B cell (primary cell): ENCODE measurements around the gene TRPM2. TPM values are rescaled to one million over a fixed set of nuclear protein-coding genes. Genes with fewer than 3 reads are reported as not detected.

Experiments used
- ATAC-seq: fragments of 200-7000 bp; cut with Tn5 transposase; one replicate; pipeline ENCODE4 v1.10.0; 2021; ENCODE audit warnings: low read depth, mild to moderate bottlenecking, moderate number of reproducible peaks, moderate library complexity
- CTCF ChIA-PET: fragments of 350-600 bp; sonication (Branson Sonifier 250); formaldehyde crosslinking; loops from one replicate; lab custom pipeline; 2021; ENCODE audit warnings: antibody characterized with exemption, inconsistent platforms; lab: Charles Lee
- POLR2A ChIA-PET: fragments of 350-600 bp; sonication (Branson Sonifier 250); formaldehyde crosslinking; loops from one replicate; lab custom pipeline; 2021; ENCODE audit warnings: antibody characterized with exemption; lab: Charles Lee
- DNase-seq: peaks from one replicate; pipeline ENCODE4 v3.0.0; 2013
- H2AFZ ChIP-seq: 2 replicates; pipeline ENCODE4 v1.6.1; 2012; ENCODE audit warnings: mild to moderate bottlenecking, low read depth, low read length; ENCODE audit not compliant: insufficient read depth, poor library complexity, severe bottlenecking
- H3K27ac ChIP-seq, 2 donors: 1 replicate in 1 of 2; 2 replicates in 1 of 2; pipeline ENCODE4 v1.5.1; 2012 to 2013; ENCODE audit warnings: low read length in 2 of 2, mild to moderate bottlenecking in 2 of 2, moderate library complexity in 1 of 2
- H3K27me3 ChIP-seq, 4 experiments: fragments of 200-600 bp in 1 of 4; sonication (generic) in 1 of 4; replicated peaks in 1 of 4; 1 replicate in 2 of 4; 2 replicates in 2 of 4; pipeline versions ENCODE4 v1.6.1 to v1.7.0; 2013 to 2016; ENCODE audit warnings: low read length in 3 of 4, mild to moderate bottlenecking in 2 of 4, mixed read lengths in 1 of 4, moderate library complexity in 1 of 4; ENCODE audit not compliant: insufficient read depth in 4 of 4, control insufficient read depth in 3 of 4; ENCODE audit errors: control extremely low read depth in 1 of 4
- H3K36me3 ChIP-seq, 2 experiments: replicated peaks in 1 of 2; 1 replicate in 1 of 2; 2 replicates in 1 of 2; pipeline versions ENCODE4 v1.6.1 to v1.7.1; 2013; ENCODE audit warnings: low read length in 1 of 2; ENCODE audit not compliant: insufficient read depth in 2 of 2, control insufficient read depth in 1 of 2; ENCODE audit errors: control extremely low read depth in 1 of 2, extremely low read depth in 1 of 2
- H3K4me1 ChIP-seq, 2 donors: fragments of 200-600 bp in 1 of 2; sonication (generic) in 1 of 2; 1 replicate in 1 of 2; 2 replicates in 1 of 2; pipeline versions ENCODE4 v1.5.1 to v1.6.1; 2013 to 2017; ENCODE audit warnings: low read length in 2 of 2; ENCODE audit not compliant: control insufficient read depth in 2 of 2, insufficient read depth in 2 of 2
- H3K4me2 ChIP-seq: replicated peaks from 2 replicates; pipeline ENCODE3; 2012; ENCODE audit warnings: mild to moderate bottlenecking, low read depth, low read length; ENCODE audit not compliant: poor library complexity, severe bottlenecking
- H3K4me3 ChIP-seq, 5 experiments: fragments of 200-600 bp in 1 of 5; sonication (generic) in 1 of 5; 1 replicate in 3 of 5; 2 replicates in 2 of 5; pipeline versions ENCODE4 v1.5.1 to v1.7.0; 2011 to 2016; ENCODE audit warnings: low read length in 4 of 5, mild to moderate bottlenecking in 4 of 5, low read depth in 2 of 5, control low read depth in 1 of 5, moderate library complexity in 1 of 5; ENCODE audit not compliant: insufficient read depth in 1 of 5; ENCODE audit errors: control extremely low read depth in 1 of 5, extremely low read depth in 1 of 5
- H3K79me2 ChIP-seq: fragments of 200-600 bp; sonication (generic); one replicate; pipeline ENCODE4 v1.6.0; 2016; ENCODE audit warnings: low read length; ENCODE audit not compliant: control insufficient read depth, insufficient read depth
- H3K9ac ChIP-seq: fragments of 200-600 bp; sonication (generic); 2 replicates; pipeline ENCODE4 v1.6.1; 2017; ENCODE audit warnings: mild to moderate bottlenecking, low read length, moderate library complexity
- H3K9me3 ChIP-seq, 3 donors: one replicate each; pipeline versions ENCODE4 v1.6.1 to v1.7.1; 2013; ENCODE audit warnings: low read length in 2 of 3; ENCODE audit not compliant: control insufficient read depth in 2 of 3, insufficient read depth in 1 of 3; ENCODE audit errors: control extremely low read depth in 1 of 3
- H4K20me1 ChIP-seq: 2 replicates; pipeline ENCODE4 v1.6.0; 2012; ENCODE audit warnings: mild to moderate bottlenecking, low read length; ENCODE audit not compliant: insufficient read depth, control insufficient read depth, poor library complexity, severe bottlenecking
- H3K27ac Mint-ChIP-seq: one replicate; pipeline ENCODE4 v1.8.0; 2021; ENCODE audit warnings: mixed read lengths
- H3K27me3 Mint-ChIP-seq: one replicate; pipeline ENCODE4 v1.8.0; 2021; ENCODE audit warnings: mixed read lengths
- H3K4me1 Mint-ChIP-seq: one replicate; pipeline ENCODE4 v1.8.0; 2021; ENCODE audit warnings: mixed read lengths
- H3K4me3 Mint-ChIP-seq: one replicate; pipeline ENCODE4 v1.8.0; 2021; ENCODE audit warnings: mixed read lengths
- H3K9me3 Mint-ChIP-seq: one replicate; pipeline ENCODE4 v1.8.0; 2022; ENCODE audit warnings: mixed read lengths; ENCODE audit not compliant: insufficient read depth
- EZH2 ChIP-seq: IDR thresholded peaks from 2 replicates; pipeline ENCODE4 v1.6.1; 2012; ENCODE audit warnings: borderline replicate concordance, low read depth, mild to moderate bottlenecking, moderate library complexity, low read length; ENCODE audit not compliant: insufficient read depth, poor library complexity, severe bottlenecking
- WGBS: methylation state at CpG from one replicate; pipeline ENCODE4 v1.1.5; 2013; ENCODE audit warnings: missing lambda C conversion rate; ENCODE audit not compliant: insufficient coverage; 5-methylcytosine and 5-hydroxymethylcytosine counted together
- intact Hi-C: fragments of 100-400 bp; cut with micrococcal nuclease; formaldehyde crosslinking; loops from one replicate; pipeline ENCODE4 v1.10.0; 2022
- polyA plus RNA-seq: library from polyadenylated mRNA; depleted of rRNA; stranded (reverse); fragments of >200 nt; gene quantifications from 2 replicates; pipeline ENCODE4 v1.2.3, GENCODE V29; 2012
- total RNA-seq, 2 donors: library from RNA; stranded (reverse); fragments of 120-200 nt in 1 of 2; gene quantifications; 1 replicate in 1 of 2; 2 replicates in 1 of 2; pipeline versions ENCODE4 v1.2.3 to v1.2.4, GENCODE V29; 2013 to 2022
- TF ChIP-seq, protein P1 (sequence below): fragments of 200-600 bp; IDR thresholded peaks from one replicate; pipeline ENCODE4 v1.8.0; 2022; ENCODE audit warnings: antibody characterized with exemption, mild to moderate bottlenecking

Gene TRPM2
- total and polyA plus RNA-seq, 2 donors (not counting 1 experiment from before 2014, with no cell fraction given) = 1.6 to 8.4 TPM

DNA sequence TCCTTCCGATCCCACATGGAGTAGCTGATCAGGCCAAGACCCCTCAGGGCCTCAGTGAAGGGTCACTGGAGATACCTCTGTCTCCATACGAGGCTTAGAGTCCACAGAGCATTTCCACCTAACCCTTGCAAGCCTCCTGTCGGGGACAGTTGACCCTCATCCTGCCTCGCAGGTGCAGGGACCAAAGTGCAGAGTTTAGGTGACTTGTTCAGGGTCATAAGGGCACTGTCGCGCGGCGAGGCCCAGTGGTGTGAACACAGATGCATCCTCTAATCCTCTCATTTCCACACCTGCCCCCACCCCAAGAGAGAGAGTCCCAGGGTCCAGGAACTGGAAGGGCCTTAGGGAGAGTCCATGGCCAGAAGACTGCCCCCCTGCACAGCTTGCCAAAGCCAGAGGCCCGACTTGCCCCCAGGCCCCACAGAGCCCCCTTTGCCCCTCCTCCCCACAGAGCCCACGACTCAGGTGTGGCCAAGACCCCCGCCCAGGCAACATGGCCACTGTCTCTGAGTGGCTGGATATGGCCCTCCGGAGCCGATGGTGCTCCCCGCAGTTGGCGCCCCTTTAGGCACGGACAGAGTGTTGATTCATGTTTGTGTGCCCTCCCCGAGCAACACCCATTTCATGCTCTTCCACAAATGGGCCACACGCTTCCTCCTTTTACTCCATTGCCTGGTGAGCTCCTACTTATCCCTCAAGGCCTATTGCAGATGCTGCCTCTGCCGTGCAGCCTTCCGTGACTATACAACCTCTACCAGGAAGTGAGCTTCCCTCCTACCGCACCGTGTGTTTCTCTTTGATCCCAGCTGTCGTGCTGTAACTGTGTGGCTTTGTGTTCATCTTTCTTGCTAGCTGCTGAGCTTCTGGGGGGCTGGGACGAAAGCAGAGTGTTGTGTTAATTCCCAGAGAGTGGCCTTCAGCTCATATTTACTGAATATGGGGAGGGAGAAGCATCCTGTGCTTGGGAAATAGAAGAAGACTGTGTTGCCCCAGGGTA, 1.7 kb downstream of the TRPM2 start:
- H3K4me1 ChIP-seq = peaks cover 47 to 48% of the 10 kb centered on the region in 2 donors
- Mint-ChIP-seq H3K4me1 (peaks cover 46% of the 10 kb centered on the region), H3K27me3 (peaks cover 3% of the 10 kb centered on the region), H3K27ac (peak overlapping the region; percentile 22), H3K4me3 (peak overlapping the region; percentile 87), H3K9me3 (no peaks in the 10 kb centered on the region)
- H3K27ac ChIP-seq = peak overlapping the region in 1 of 2 donors; percentile 22
- no peaks in the 10 kb centered on the region for H3K79me2 ChIP-seq
- H3K9ac ChIP-seq = peak overlapping the region; percentile 0
- DNase-seq (peak; percentile 36), ATAC-seq (peak; percentile 28)
- intact Hi-C loops = loop anchor here (10.0 kb wide), 1 partner anchor 130 kb away; no protein-coding TSS in a partner anchor
- peaks cover 0 to 12% (median 4%) of the 10 kb centered on the region in 4 experiments for H3K27me3 ChIP-seq
- TF ChIP-seq EZH2 = no peak
- TF ChIP-seq, protein P1, sequence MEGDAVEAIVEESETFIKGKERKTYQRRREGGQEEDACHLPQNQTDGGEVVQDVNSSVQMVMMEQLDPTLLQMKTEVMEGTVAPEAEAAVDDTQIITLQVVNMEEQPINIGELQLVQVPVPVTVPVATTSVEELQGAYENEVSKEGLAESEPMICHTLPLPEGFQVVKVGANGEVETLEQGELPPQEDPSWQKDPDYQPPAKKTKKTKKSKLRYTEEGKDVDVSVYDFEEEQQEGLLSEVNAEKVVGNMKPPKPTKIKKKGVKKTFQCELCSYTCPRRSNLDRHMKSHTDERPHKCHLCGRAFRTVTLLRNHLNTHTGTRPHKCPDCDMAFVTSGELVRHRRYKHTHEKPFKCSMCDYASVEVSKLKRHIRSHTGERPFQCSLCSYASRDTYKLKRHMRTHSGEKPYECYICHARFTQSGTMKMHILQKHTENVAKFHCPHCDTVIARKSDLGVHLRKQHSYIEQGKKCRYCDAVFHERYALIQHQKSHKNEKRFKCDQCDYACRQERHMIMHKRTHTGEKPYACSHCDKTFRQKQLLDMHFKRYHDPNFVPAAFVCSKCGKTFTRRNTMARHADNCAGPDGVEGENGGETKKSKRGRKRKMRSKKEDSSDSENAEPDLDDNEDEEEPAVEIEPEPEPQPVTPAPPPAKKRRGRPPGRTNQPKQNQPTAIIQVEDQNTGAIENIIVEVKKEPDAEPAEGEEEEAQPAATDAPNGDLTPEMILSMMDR = no peak
- H3K4me3 ChIP-seq = peak overlapping the region in 4 of 5 experiments; percentile 1 to 54 (median 16)
- ChIA-PET POLR2A (interaction anchor here (0.5 to 0.6 kb wide), 2 partner anchors 277 to 570 kb away, joined by 3 to 6 read pairs; no protein-coding TSS in a partner anchor), CTCF (interaction anchor here (0.7 kb wide), 1 partner anchor 386 kb away, joined by 3 read pairs; no protein-coding TSS in a partner anchor)
- H3K9me3 ChIP-seq = peaks cover 0 to 3% (median 0%) of the 10 kb centered on the region in 3 donors
- H3K36me3 ChIP-seq = peaks cover 0 to 4% of the 10 kb centered on the region in 2 experiments
- H3K4me2 ChIP-seq = peak overlapping the region; percentile 78
- H4K20me1 ChIP-seq = no peaks in the 10 kb centered on the region
- WGBS = 46% methylated on average over 14 of the region's 24 CpGs
- H2AFZ ChIP-seq = peak overlapping the region; percentile 84
